ENCODE measurements around the gene SLC16A9.
"Not testable (repeated sequence)": the region's sequence is repeated elsewhere in the genome, so short reads cannot be mapped to it uniquely, and the experiment has no call there.

- TF ChIP-seq, protein P1, sequence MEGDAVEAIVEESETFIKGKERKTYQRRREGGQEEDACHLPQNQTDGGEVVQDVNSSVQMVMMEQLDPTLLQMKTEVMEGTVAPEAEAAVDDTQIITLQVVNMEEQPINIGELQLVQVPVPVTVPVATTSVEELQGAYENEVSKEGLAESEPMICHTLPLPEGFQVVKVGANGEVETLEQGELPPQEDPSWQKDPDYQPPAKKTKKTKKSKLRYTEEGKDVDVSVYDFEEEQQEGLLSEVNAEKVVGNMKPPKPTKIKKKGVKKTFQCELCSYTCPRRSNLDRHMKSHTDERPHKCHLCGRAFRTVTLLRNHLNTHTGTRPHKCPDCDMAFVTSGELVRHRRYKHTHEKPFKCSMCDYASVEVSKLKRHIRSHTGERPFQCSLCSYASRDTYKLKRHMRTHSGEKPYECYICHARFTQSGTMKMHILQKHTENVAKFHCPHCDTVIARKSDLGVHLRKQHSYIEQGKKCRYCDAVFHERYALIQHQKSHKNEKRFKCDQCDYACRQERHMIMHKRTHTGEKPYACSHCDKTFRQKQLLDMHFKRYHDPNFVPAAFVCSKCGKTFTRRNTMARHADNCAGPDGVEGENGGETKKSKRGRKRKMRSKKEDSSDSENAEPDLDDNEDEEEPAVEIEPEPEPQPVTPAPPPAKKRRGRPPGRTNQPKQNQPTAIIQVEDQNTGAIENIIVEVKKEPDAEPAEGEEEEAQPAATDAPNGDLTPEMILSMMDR (tag by site-specific recombination; IDR thresholded peaks at IDR 0.05): not testable (repeated sequence)
- not testable (repeated sequence) for TF ChIP-seq ZBTB7A (tag by site-specific recombination; IDR thresholded peaks at IDR 0.05; ENCODE audit: low read depth); TRIM28 (IDR thresholded peaks at IDR 0.05; ENCODE audit: borderline replicate concordance, low read length); ZNF138 (tag by site-specific recombination; IDR thresholded peaks at IDR 0.05; ENCODE audit: borderline replicate concordance); KLF10 (tag by site-specific recombination; IDR thresholded peaks at IDR 0.05); ZNF768 (tag by site-specific recombination; IDR thresholded peaks at IDR 0.05); ZNF19 (tag by site-specific recombination; IDR thresholded peaks at IDR 0.05; ENCODE audit: low read depth)
Measured at GRCh38 chr10:59732849-59733248, 23.2 kb upstream of the SLC16A9 start.
